ENCODE results near the gene APC.
"Not testable (repeated sequence)": the region's sequence is repeated elsewhere in the genome, so short reads cannot be mapped to it uniquely, and the experiment has no call there.

Gene APC

GRCh38 chr5:112716895-112717294, 20.8 kb upstream of the APC start:
- DNase-seq (ENCODE audit: low spot score) = not testable (repeated sequence)

GRCh38 chr5:112717506-112718082, 20.1 kb upstream of the APC start:
- DNase-seq (ENCODE audit: low spot score) = no peak

- no peak for DNase-seq (ENCODE audit: low spot score)
Measured at GRCh38 chr5:112718344-112718743, 19.3 kb upstream of the APC start.

DNA sequence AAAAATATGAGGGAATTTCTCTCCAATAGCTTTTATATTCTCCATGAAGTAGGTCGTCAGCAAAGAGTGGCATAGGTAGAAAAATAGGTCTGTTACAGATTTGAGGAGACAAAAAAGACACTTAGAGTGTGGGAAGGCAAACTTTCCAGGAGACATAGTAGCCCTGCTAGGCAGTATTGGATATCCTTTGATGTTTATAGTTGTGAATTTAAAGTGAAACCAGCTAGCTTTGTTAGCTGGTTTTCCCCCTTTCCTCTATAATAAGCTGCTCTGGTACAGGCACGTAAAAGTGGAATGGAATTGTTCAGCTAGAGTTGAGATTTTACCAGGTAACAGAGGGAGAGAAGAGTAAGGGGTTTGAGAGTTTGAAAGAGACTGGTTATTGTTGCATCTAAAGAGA, 17.1 kb upstream of the APC start:
- no peak for DNase-seq (ENCODE audit: low spot score)

- DNase-seq (ENCODE audit: low spot score) = no peak
Measured at GRCh38 chr5:112724901-112725300, 12.8 kb upstream of the APC start.

GRCh38 chr5:112729630-112730029, 8.1 kb upstream of the APC start:
- DNase-seq (ENCODE audit: low spot score) = no peak

GRCh38 chr5:112732131-112732530, 5.6 kb upstream of the APC start:
- DNase-seq (ENCODE audit: low spot score) = no peak

DNA sequence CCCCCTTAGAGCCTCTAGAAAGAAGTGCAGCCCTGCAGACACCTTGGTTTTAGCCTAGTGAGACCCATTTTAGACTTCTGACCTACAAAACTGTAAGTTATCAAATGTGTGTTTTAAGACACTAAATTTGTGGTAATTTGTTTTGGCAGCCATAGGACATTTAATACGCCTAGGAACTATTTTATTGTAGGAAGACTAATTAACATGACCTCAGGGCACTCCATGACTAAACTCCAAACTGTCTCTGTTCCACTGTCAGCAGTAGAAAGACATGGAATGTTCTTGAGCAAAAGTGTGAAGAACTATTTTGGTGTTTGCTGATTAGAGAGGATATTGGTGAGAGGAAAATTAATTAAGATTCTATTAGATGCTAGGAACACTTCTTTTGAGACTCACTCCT, 4.1 kb upstream of the APC start:
- no peak for DNase-seq (ENCODE audit: low spot score)

- no peak for DNase-seq (ENCODE audit: low spot score)
Measured at GRCh38 chr5:112734597-112734996, 3.1 kb upstream of the APC start.

GRCh38 chr5:112735702-112736101, 2.0 kb upstream of the APC start:
- no peak for DNase-seq (ENCODE audit: low spot score)

DNA sequence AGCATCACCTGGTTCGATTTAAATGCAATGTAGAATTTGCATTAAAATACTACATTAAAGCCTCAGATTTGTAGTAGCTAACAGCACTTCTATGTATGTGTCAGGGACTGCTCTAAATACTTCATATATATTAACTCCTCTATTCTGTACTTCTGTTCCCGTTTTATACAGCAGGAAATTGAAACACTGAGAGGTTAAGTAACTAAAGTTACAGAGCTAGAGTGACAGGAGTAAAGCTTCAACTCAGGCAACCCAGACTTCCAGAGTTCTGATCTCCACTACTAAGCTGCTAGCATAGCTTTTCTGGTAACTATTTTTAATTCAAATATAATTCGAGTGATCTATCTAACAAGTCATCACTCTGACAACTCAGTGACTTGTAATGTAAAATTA, 619 bp upstream of the APC start:
- DNase-seq (ENCODE audit: low spot score) = no peak

DNA sequence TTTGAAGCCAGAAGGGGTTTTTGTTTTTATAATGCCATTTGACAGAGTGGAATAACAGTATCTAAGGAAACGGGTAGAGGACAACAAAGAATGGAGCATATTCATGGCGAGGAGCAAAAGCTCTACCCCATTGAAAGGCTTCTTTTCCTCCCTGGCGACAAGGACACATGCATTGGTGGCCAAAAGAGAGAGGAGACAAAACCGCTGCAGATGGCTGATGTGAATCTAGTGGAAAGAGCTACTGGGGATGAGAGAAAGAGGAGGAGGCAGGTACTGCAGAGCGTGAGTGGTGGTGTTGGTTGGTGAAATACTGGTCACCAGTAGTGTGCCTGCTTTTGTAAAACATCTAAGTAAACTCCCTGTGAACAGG, 491 bp downstream of the APC start:
- DNase-seq (ENCODE audit: low spot score) = peak; percentile 2

DNA sequence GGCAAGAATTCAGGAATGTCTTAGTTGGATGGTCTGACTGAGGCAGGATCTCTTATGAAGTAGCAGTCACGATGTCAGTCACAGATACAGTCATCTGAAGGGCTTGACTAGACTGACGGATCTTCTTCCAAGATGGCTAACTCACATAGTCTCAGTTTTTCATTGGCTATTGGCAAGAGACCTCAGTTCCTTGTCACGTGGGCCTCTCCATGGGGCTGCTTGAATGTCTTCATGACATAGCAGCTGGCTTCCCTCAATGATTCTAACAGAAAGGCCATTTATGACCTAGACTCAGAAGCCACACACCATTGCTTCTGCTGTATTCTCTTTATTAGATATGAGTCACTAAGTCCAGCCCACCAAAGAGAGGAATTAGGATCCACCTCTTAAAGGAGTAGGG, 4.7 kb downstream of the APC start:
- DNase-seq (ENCODE audit: low spot score) = no peak

DNA sequence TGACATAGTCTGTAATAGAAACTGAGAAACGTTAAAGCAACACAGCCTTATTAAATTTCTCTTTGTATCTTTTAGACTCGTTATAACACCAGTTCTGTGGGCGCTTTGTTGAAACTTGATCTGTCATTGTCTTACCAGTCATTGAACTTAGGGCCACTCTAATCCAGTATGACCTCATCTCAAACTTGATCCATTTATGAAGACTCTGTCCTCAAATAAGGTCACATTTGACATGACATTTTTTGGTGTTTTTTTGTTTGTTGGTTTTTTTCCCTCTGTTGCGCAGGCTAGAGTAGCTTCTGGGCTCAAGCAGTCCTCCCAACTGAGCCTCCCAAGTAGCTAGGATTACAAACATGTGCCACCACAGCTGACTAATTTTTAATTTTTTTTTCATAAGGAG, 5.9 kb downstream of the APC start:
- DNase-seq (ENCODE audit: low spot score) = no peak

DNA sequence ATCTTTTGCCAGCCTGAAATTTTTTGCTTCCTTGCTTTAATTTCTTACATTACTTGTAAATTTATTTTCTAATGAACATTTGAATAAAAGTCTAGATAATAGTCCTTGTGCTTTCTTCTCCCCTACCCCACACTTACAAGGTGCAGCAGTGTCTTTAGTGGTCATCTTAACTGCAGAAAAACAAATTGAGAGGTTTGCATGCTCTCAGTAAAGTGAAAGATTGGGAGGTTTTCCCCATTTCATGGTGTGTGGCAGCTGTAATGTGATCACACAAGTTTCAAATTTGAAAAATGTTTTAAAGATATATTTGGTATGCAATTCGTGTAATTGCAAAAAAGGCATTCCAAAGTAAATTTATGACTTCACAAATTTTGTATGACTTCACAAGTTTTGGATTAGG, 14.7 kb downstream of the APC start:
- DNase-seq (ENCODE audit: low spot score) = no peak

DNA sequence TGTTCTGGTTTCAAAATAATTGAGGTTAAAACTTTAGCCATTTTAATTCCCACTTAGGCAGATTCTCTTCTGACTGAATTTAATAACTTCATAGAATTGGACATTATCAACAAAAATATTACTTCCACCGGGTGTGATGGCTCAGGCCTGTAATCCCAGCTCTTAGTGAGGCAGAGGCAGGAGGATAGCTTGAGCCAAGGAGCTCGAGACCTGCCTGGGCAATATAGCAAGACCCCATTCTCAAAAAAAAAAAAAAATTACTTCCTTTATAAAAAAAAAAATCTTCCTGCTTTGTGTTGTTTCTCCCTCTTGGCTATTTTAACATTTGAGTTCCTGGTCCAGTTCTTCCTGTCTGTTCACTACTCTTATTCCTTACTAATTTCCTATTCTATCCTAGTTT, 18.0 kb downstream of the APC start:
- DNase-seq (ENCODE audit: low spot score) = no peak

DNA sequence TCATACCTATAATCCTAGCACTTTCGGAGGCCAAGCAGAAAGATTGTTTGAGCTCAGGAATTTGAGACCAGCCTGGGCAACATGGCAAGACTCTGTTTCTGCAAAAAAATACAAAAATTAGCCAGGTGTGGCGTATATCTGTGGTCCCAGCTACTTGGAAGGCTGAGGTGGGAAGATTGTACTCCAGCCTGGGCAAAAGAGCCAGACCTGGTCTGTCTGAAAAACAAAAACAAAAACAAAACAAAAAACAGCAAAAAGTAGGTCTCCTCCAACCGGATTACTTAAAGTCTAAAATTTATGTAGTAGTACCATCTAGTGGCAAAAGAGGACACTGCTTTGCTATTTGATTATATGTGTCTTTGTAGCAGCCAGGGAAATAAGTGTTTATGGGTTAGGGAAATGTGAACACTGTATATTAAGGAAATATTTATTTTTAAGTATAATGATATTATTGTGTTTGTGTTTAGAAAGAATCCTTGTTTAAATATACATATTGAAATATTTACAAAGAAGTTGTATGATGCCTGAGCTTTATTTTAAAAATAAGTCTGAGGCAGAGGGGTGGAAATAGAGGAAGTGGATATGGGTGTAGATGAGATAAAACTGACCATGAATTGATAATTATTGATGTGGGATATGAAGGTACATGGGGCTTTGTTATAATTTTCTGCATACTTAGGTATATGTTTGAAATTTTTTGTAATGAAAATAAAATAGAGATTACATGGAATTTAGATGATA, 20.0 kb downstream of the APC start:
- peak; percentile 38 for DNase-seq (ENCODE audit: low spot score)

- DNase-seq (ENCODE audit: low spot score) = no peak
Measured at GRCh38 chr5:112758676-112759075, 21.0 kb downstream of the APC start.

GRCh38 chr5:112762113-112762810, 24.6 kb downstream of the APC start:
- DNase-seq (ENCODE audit: low spot score) = no peak

DNA sequence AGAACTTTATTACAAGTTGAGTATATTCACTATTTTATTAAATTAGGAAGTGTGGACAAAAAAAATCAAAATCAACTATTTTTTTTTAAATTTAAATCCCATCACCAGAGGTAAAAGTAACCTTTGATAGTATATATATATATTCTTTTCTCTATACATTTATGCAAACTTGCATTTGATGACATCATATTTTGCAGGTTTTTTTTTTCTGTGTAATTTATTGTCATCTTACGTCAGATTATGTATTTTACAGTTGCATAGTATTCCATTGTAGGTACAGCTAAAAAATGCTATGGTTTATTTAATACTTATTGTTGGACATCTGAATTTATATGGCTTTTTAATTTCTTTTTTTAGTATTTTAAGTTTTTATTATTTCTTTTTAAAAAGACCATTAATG, 25.5 kb downstream of the APC start:
- no peak for DNase-seq (ENCODE audit: low spot score)

- no peak for DNase-seq (ENCODE audit: low spot score)
Measured at GRCh38 chr5:112772124-112772523, 34.4 kb downstream of the APC start.

DNA sequence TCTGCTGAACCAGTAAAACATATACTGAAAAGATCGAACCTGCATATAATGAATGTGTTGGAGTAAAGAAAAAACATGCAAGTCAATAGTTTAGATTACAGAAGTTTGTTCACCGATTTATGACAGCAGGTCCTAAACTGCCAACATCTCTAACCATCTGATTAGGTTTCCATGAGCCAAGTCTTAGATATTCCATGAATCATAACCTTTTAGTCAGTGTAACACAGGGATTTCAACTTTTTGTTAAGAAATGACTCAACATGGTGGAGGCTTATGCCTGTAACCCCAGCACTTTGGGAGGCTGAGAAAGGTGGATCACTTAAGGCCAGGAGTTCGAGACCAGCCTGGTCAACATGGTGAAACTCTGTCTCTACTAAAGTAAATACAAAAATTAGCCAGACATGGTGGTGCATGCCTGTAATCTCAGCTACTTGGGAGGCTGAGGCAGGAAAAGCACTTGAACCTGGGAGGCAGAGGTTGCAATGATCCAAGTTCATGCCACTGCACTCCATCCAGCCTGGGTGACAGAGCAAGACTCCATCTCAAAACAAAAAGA, 38.7 kb downstream of the APC start:
- no peak for DNase-seq (ENCODE audit: low spot score)

DNA sequence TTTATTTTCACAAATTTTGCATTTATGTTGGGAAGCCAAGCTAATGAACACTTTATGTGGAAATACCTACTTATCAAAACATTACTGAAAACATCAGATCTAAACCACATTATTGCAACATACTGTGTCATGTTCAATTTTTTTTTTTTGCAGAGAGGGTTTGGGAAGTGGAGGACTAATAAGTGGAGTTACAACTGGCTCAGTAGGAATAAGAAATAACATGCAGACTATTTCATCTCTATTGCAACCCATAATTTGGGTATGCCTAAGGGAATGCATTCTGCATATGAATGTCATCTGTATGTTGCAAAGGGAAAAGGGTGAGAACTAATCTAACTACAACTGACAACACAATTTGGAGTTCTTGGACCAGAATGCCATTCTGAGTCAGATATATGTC, 41.8 kb downstream of the APC start:
- DNase-seq (ENCODE audit: low spot score) = no peak

All from germinal center (tissue), 1 donor.